Measurements from ENCODE around the gene SPAG4.

SPAG4 gene

DNA sequence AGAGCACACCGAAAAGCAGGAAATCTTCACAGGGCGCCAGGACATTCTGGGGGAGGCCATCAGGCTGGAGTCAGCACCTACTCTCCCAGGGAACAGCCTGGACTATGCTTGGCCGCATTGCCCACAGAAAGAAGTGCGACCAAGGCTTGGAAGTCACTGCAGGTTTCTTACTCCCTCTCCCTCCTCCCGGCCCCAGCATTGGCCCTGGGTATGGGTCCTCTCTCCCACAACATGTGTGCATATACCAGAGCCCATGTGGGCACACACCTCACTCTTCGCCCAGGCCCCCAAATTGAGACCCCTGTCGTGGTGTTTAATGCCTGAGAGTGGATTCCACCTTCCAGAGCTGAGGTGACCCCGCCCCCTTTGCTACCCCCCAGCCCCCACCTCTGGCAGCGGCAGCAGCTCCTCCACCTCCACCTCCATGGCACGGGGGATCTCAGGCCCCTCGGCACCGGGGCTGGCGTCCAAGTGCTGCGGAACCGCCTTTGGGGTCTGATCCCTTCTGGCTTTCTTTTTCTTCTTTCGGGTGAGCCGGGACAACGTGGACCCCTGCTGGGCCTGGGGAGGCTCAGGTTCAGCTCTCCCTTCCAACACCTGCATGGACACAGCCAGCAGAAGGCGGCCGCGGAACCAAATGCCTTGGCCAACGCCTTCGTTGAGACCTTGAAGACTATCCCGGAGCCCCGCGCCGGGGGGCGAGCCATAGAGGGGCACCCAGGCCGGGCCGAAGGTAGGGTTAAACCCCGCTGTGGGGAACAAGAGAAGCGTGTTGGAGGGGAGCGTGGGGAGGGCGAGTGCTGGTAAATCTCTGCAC, 15.2 kb upstream of the SPAG4 start:
- ChIA-PET POLR2A (interaction anchor here (1.5 kb wide), 1 partner anchor 19 kb away, joined by 5 read pairs; no protein-coding TSS in a partner anchor), CTCF (interaction anchor here (0.7 to 1.1 kb wide), 2 partner anchors 10 to 137 kb away, joined by 3 read pairs; no protein-coding TSS in a partner anchor)
- Histone ChIP-seq H3K27ac (ENCODE audit: extremely low read depth, low read depth, low read length) (no peak overlapping the region), H3K36me3 (ENCODE audit: control insufficient read depth in 2 of 2, insufficient read depth in 1 of 2, low read length in 2 of 2) (no peaks in the 10 kb centered on the region), H3K9me3 (ENCODE audit: control insufficient read depth, insufficient read depth, low read depth, low read length) (no peaks in the 10 kb centered on the region), H3K4me3 (ENCODE audit: low read depth, low read length) (no peak overlapping the region), H3K4me1 (ENCODE audit: control insufficient read depth, insufficient read depth, low read length) (no peaks in the 10 kb centered on the region)
- no peak for TF ChIP-seq GLI4 (tag by site-specific recombination; IDR thresholded peaks at IDR 0.05)
- TF ChIP-seq, protein P1, sequence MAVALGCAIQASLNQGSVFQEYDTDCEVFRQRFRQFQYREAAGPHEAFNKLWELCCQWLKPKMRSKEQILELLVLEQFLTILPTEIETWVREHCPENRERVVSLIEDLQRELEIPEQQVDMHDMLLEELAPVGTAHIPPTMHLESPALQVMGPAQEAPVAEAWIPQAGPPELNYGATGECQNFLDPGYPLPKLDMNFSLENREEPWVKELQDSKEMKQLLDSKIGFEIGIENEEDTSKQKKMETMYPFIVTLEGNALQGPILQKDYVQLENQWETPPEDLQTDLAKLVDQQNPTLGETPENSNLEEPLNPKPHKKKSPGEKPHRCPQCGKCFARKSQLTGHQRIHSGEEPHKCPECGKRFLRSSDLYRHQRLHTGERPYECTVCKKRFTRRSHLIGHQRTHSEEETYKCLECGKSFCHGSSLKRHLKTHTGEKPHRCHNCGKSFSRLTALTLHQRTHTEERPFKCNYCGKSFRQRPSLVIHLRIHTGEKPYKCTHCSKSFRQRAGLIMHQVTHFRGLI (tag by site-specific recombination; IDR thresholded peaks at IDR 0.05), result no peak
- TF ChIP-seq ZNF266 (tag by site-specific recombination; IDR thresholded peaks at IDR 0.05; ENCODE audit: low read depth), result no peak
- TF ChIP-seq ZNF24 (tag by site-specific recombination; IDR thresholded peaks at IDR 0.05), result no peak
- no peak for TF ChIP-seq ZNF19 (tag by site-specific recombination; IDR thresholded peaks at IDR 0.05; ENCODE audit: low read depth)
- TF ChIP-seq, protein P2, sequence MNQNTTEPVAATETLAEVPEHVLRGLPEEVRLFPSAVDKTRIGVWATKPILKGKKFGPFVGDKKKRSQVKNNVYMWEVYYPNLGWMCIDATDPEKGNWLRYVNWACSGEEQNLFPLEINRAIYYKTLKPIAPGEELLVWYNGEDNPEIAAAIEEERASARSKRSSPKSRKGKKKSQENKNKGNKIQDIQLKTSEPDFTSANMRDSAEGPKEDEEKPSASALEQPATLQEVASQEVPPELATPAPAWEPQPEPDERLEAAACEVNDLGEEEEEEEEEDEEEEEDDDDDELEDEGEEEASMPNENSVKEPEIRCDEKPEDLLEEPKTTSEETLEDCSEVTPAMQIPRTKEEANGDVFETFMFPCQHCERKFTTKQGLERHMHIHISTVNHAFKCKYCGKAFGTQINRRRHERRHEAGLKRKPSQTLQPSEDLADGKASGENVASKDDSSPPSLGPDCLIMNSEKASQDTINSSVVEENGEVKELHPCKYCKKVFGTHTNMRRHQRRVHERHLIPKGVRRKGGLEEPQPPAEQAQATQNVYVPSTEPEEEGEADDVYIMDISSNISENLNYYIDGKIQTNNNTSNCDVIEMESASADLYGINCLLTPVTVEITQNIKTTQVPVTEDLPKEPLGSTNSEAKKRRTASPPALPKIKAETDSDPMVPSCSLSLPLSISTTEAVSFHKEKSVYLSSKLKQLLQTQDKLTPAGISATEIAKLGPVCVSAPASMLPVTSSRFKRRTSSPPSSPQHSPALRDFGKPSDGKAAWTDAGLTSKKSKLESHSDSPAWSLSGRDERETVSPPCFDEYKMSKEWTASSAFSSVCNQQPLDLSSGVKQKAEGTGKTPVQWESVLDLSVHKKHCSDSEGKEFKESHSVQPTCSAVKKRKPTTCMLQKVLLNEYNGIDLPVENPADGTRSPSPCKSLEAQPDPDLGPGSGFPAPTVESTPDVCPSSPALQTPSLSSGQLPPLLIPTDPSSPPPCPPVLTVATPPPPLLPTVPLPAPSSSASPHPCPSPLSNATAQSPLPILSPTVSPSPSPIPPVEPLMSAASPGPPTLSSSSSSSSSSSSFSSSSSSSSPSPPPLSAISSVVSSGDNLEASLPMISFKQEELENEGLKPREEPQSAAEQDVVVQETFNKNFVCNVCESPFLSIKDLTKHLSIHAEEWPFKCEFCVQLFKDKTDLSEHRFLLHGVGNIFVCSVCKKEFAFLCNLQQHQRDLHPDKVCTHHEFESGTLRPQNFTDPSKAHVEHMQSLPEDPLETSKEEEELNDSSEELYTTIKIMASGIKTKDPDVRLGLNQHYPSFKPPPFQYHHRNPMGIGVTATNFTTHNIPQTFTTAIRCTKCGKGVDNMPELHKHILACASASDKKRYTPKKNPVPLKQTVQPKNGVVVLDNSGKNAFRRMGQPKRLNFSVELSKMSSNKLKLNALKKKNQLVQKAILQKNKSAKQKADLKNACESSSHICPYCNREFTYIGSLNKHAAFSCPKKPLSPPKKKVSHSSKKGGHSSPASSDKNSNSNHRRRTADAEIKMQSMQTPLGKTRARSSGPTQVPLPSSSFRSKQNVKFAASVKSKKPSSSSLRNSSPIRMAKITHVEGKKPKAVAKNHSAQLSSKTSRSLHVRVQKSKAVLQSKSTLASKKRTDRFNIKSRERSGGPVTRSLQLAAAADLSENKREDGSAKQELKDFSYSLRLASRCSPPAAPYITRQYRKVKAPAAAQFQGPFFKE (tag by site-specific recombination; IDR thresholded peaks at IDR 0.05; ENCODE audit: borderline replicate concordance), result no peak
- no peak for TF ChIP-seq ZNF549 (tag by site-specific recombination; IDR thresholded peaks at IDR 0.05)
- no peak for TF ChIP-seq ZBTB7A (tag by site-specific recombination; IDR thresholded peaks at IDR 0.05; ENCODE audit: low read depth)
- TF ChIP-seq, protein P3, sequence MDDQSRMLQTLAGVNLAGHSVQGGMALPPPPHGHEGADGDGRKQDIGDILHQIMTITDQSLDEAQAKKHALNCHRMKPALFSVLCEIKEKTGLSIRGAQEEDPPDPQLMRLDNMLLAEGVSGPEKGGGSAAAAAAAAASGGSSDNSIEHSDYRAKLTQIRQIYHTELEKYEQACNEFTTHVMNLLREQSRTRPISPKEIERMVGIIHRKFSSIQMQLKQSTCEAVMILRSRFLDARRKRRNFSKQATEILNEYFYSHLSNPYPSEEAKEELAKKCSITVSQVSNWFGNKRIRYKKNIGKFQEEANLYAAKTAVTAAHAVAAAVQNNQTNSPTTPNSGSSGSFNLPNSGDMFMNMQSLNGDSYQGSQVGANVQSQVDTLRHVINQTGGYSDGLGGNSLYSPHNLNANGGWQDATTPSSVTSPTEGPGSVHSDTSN (CRISPR knock-in tag; IDR thresholded peaks at IDR 0.05), result no peak
- TF ChIP-seq, protein P4, sequence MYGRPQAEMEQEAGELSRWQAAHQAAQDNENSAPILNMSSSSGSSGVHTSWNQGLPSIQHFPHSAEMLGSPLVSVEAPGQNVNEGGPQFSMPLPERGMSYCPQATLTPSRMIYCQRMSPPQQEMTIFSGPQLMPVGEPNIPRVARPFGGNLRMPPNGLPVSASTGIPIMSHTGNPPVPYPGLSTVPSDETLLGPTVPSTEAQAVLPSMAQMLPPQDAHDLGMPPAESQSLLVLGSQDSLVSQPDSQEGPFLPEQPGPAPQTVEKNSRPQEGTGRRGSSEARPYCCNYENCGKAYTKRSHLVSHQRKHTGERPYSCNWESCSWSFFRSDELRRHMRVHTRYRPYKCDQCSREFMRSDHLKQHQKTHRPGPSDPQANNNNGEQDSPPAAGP (tag by site-specific recombination; IDR thresholded peaks at IDR 0.05), result no peak
- no peak for TF ChIP-seq ZNF175 (tag by site-specific recombination; IDR thresholded peaks at IDR 0.05)
- no peak for TF ChIP-seq ZNF146 (tag by site-specific recombination; IDR thresholded peaks at IDR 0.05)
- TF ChIP-seq, protein P5, sequence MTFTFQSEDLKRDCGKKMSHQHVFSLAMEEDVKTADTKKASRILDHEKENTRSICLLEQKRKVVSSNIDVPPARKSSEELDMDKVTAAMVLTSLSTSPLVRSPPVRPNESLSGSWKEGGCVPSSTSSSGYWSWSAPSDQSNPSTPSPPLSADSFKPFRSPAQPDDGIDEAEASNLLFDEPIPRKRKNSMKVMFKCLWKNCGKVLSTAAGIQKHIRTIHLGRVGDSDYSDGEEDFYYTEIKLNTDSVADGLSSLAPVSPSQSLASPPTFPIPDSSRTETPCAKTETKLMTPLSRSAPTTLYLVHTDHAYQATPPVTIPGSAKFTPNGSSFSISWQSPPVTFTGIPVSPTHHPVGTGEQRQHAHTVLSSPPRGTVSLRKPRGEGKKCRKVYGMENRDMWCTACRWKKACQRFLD (tag by site-specific recombination; IDR thresholded peaks at IDR 0.05), result no peak
- TF ChIP-seq, protein P6, sequence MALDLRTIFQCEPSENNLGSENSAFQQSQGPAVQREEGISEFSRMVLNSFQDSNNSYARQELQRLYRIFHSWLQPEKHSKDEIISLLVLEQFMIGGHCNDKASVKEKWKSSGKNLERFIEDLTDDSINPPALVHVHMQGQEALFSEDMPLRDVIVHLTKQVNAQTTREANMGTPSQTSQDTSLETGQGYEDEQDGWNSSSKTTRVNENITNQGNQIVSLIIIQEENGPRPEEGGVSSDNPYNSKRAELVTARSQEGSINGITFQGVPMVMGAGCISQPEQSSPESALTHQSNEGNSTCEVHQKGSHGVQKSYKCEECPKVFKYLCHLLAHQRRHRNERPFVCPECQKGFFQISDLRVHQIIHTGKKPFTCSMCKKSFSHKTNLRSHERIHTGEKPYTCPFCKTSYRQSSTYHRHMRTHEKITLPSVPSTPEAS (tag by site-specific recombination; IDR thresholded peaks at IDR 0.05), result no peak
- no peak for TF ChIP-seq ZNF654 (tag by site-specific recombination; IDR thresholded peaks at IDR 0.05; ENCODE audit: low read depth)
- TF ChIP-seq, protein P7, sequence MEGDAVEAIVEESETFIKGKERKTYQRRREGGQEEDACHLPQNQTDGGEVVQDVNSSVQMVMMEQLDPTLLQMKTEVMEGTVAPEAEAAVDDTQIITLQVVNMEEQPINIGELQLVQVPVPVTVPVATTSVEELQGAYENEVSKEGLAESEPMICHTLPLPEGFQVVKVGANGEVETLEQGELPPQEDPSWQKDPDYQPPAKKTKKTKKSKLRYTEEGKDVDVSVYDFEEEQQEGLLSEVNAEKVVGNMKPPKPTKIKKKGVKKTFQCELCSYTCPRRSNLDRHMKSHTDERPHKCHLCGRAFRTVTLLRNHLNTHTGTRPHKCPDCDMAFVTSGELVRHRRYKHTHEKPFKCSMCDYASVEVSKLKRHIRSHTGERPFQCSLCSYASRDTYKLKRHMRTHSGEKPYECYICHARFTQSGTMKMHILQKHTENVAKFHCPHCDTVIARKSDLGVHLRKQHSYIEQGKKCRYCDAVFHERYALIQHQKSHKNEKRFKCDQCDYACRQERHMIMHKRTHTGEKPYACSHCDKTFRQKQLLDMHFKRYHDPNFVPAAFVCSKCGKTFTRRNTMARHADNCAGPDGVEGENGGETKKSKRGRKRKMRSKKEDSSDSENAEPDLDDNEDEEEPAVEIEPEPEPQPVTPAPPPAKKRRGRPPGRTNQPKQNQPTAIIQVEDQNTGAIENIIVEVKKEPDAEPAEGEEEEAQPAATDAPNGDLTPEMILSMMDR (tag by site-specific recombination; IDR thresholded peaks at IDR 0.05), result no peak
- TF ChIP-seq, protein P8, sequence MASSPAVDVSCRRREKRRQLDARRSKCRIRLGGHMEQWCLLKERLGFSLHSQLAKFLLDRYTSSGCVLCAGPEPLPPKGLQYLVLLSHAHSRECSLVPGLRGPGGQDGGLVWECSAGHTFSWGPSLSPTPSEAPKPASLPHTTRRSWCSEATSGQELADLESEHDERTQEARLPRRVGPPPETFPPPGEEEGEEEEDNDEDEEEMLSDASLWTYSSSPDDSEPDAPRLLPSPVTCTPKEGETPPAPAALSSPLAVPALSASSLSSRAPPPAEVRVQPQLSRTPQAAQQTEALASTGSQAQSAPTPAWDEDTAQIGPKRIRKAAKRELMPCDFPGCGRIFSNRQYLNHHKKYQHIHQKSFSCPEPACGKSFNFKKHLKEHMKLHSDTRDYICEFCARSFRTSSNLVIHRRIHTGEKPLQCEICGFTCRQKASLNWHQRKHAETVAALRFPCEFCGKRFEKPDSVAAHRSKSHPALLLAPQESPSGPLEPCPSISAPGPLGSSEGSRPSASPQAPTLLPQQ (tag by site-specific recombination; IDR thresholded peaks at IDR 0.05), result no peak
- TF ChIP-seq ZNF521 (tag by site-specific recombination; IDR thresholded peaks at IDR 0.05), result no peak
- TF ChIP-seq ZNF629 (tag by site-specific recombination; IDR thresholded peaks at IDR 0.05), result no peak
